KOPT-K1 (cell line): ENCODE results near the gene OR2B2.
A peak's percentile ranks its signal among the peaks of the same experiment; 100 is the strongest.

Experiments used
- H3K27ac ChIP-seq: fragments of 200-600 bp; sonication (generic); 2 replicates; pipeline ENCODE4 v1.5.1; 2016; ENCODE audit warnings: antibody characterized with exemption, mild to moderate bottlenecking, low read depth, low read length; ENCODE audit not compliant: poor library complexity, severe bottlenecking
- H3K36me3 ChIP-seq: fragments of 200-600 bp; sonication (generic); 2 replicates; pipeline ENCODE4 v1.5.1; 2017; ENCODE audit warnings: antibody characterized with exemption, mild to moderate bottlenecking, low read length, moderate library complexity; ENCODE audit not compliant: insufficient read depth
- H3K9me3 ChIP-seq: fragments of 200-600 bp; sonication (generic); 2 replicates; pipeline ENCODE4 v1.5.1; 2017; ENCODE audit warnings: antibody characterized with exemption, low read length, mild to moderate bottlenecking; ENCODE audit not compliant: insufficient read depth, poor library complexity, severe bottlenecking

The OR2B2 gene

DNA sequence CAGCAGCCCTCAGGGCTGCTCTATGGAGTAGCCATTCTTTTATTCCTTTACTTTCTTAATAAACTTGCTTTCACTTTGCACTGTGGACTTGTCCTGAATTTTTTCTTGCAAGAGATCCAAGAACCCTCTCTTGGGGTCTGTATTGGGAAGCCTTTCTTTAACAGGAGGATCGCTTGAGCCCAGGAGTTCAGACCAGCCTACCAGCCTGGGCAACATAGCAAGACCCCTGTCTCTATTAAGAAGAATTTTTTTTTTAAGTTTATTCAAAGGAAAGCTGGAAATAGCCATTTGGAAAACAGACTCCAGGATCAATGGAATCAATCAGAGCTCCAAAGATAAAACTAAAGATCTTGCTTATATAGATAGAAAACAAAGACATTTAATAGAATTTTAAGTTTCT lies 29.1 kb downstream of the OR2B2 start:
- no peaks in the 10 kb centered on the region for H3K36me3 ChIP-seq
- peak overlapping the region; percentile 52 for H3K27ac ChIP-seq
- H3K9me3 ChIP-seq = no peaks in the 10 kb centered on the region

DNA sequence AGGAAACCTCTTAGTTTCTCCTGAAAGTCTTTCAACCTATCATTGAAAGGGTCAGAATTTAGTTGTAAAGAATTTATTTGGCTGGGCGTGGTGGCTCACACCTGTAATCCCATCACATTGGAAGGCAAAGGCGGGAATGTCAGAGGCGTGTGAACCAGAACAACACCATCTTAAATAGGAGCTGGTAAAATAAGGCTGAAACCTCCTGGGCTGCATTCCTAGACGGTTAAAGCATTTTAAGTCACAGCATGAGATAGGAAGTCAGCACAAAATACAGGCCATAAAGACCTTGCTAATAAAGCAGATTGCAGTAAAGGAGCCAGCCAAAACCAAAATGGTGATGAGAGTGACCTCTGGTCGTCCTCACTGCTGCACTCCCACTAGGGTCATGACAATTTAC lies 29.6 kb downstream of the OR2B2 start:
- Histone ChIP-seq H3K9me3 (no peaks in the 10 kb centered on the region), H3K27ac (peak overlapping the region; percentile 52), H3K36me3 (no peaks in the 10 kb centered on the region)

DNA sequence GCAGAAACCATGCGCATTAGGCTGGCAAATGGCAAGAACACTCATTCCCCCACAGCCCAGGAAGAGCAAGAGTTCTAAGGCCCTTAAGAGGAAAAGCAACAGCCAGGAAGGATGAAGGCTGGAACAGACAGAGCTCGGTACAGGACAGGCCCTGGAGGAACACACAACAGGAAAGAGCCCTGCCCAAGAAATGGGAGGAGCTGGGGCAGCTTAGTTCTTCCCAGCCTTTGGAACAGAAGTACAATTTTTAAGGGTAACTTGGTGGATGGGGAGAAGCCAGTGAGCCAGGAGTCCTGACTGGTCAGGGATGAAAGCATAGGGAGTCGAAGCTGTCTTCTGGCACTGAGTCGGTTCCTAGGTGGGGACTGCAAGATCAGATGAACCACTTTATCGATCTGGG lies 32.4 kb downstream of the OR2B2 start:
- Histone ChIP-seq H3K36me3 (no peaks in the 10 kb centered on the region), H3K9me3 (no peaks in the 10 kb centered on the region), H3K27ac (peak overlapping the region; percentile 78)

DNA sequence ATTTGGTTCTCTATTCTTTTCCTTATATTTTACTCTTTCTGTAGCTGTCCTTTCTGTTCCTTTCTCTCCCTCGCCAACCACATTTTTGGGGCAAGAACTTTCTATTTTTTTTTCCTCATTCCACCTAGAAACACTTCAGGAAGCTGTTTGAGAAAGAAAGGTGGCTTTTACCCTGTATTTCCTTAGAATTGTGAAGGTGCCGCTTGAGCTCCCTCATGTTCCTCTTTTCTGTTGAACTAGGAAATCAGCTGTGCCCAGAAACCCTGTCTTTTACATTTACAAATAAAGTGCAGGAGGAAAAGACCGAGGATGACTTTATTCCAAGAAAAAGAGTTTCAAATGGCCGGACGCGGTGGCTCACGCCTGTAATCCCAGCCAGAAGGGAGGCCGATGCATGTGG lies 38.2 kb downstream of the OR2B2 start:
- H3K36me3 ChIP-seq = no peaks in the 10 kb centered on the region
- H3K27ac ChIP-seq = peak overlapping the region; percentile 98
- no peaks in the 10 kb centered on the region for H3K9me3 ChIP-seq

DNA sequence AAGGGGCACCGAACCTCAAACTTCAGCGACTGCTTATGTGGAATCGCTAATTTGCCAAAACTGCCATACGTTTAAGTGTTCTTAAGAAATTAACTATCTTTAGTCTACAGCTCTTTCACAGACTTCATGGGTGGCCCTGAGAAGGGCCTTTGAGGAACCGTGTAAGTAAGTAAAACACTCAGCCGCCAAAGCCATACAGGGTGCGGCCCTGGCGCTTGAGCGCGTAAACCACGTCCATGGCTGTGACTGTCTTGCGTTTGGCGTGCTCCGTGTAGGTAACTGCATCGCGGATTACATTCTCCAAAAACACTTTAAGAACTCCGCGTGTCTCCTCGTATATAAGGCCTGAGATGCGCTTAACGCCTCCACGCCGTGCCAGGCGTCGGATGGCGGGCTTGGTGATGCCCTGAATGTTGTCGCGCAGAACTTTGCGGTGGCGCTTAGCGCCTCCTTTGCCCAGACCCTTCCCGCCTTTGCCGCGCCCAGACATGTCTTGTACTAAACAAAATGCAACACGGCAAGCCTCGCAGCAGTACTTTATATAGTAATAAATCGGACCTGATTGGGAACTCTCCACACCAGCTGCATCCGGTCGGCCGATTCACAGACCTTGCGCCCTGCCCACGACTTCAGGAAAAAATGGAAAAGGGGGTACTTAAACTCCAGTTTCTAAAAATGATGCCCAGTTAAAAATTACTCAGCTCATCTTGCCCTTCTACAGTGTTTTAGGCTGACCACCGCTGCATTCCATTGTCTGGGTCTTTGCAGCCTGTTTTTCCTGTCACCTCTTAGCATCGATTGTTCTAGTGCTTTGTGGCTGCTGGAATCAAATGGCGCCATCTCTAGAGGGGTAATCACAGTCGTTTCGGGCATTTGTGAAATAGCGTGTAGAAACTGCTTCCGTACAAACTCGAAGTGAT lies 38.9 kb downstream of the OR2B2 start:
- Histone ChIP-seq H3K36me3 (no peaks in the 10 kb centered on the region), H3K9me3 (no peaks in the 10 kb centered on the region), H3K27ac (peak overlapping the region; percentile 98)

DNA sequence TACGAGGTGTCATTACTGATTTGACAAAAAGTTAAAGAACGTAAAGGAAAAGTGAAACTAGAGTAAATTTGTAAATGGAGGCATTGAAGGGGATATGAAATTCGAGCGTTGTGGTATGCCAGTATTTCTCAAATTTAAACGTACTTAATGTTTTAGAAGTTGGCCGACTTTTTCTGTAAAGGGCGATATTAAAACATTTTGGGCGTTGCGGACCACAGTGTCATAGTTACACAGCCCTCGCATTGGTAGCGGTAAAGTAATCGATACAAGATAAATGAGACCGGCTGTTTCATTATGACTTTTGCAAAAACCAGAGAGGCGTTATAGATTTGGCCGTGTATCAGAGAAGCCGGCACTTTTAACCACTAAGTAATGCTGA lies 39.6 kb downstream of the OR2B2 start:
- H3K36me3 ChIP-seq = no peaks in the 10 kb centered on the region
- peak overlapping the region; percentile 98 for H3K27ac ChIP-seq
- H3K9me3 ChIP-seq = no peaks in the 10 kb centered on the region

DNA sequence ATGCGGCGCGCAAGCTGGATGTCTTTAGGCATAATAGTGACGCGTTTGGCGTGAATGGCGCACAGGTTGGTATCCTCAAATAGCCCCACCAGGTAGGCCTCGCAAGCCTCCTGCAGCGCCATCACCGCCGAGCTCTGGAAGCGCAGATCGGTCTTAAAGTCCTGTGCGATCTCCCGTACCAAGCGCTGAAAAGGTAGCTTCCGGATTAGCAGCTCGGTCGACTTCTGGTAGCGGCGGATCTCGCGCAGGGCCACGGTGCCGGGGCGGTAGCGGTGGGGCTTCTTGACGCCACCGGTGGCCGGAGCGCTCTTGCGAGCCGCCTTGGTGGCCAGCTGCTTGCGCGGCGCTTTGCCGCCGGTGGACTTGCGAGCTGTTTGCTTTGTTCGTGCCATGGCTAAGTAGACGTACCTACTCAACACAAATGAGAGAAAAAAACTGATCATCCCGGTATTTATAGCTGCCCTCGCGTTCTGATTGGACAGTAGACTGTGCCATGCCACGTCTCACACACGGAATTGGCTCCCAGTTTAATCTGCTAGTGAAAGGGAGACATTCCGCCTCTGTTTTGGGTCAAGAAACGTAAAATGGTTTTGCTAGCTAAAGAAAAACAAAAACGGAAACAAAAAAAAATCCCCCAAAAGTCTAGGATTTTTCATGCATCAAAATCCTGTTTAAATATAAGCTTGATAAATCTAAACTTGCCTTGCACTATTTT lies 40.1 kb downstream of the OR2B2 start:
- Histone ChIP-seq H3K9me3 (no peaks in the 10 kb centered on the region), H3K27ac (peak overlapping the region; percentile 98), H3K36me3 (no peaks in the 10 kb centered on the region)

DNA sequence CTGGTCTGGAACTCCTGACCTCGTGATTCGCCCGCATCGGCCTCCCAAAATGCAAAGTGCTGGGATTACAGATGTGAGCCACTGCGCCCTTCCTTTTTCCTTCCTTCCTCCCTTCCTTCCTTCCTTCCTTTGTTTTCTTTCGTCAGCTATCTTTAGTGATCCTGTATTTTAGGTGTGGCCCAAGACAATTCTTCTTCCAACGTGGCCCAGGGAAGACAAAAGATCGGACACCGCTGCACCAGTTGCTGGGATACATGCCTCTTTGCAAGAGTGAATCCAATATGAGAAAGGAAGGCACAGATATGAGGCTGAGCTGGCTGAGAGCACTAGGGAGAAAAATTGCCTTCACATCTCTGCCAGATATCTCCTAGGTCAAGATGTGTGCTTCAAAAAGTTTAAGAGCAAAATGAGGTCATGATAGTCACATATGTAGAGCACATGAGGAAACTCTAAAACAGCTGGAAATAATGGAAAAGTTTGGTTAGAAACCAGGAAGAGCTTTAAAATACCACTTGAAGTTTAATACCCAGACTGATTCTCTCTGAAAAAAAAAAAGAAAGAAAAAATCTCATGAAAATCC lies 41.8 kb downstream of the OR2B2 start:
- Histone ChIP-seq H3K9me3 (no peaks in the 10 kb centered on the region), H3K27ac (peak overlapping the region; percentile 98), H3K36me3 (no peaks in the 10 kb centered on the region)

DNA sequence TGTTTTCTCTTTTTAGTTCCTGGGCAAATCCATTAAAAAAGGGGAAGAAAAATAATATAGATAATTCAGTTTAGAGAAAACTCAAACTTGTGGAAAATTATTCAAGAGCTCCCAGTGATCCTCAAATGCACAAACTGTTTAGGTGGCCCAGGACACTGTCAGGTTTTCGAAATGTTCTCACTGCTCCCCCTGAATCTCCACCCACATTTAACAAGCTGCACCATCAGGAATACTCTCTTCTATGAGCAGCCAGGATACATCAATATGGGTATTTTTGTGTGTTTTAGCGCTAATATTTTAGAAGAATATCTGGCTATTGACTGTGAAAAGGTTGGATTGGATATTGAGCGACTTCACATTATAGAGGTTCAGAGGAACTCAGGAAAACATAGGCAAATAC lies 43.9 kb downstream of the OR2B2 start:
- Histone ChIP-seq H3K27ac (peak overlapping the region; percentile 98), H3K9me3 (no peaks in the 10 kb centered on the region), H3K36me3 (no peaks in the 10 kb centered on the region)

DNA sequence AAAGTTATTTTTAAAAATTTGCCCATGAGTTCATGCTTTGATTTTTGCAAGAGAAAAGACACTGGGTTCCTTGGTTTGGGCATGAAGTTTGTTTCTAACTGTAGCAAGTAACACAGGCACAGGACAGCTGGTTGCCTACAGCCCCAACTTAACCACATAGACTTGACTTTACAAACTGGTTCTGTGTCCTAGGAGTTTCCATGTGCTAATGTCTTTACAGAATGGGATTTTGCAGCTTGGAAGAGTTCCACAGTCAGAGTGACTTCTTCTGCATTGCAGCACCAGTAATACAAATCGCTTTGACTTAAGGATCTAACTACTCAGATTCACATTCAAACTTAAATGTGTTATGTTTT lies 44.3 kb downstream of the OR2B2 start:
- peak overlapping the region; percentile 98 for H3K27ac ChIP-seq
- no peaks in the 10 kb centered on the region for H3K9me3 ChIP-seq

DNA sequence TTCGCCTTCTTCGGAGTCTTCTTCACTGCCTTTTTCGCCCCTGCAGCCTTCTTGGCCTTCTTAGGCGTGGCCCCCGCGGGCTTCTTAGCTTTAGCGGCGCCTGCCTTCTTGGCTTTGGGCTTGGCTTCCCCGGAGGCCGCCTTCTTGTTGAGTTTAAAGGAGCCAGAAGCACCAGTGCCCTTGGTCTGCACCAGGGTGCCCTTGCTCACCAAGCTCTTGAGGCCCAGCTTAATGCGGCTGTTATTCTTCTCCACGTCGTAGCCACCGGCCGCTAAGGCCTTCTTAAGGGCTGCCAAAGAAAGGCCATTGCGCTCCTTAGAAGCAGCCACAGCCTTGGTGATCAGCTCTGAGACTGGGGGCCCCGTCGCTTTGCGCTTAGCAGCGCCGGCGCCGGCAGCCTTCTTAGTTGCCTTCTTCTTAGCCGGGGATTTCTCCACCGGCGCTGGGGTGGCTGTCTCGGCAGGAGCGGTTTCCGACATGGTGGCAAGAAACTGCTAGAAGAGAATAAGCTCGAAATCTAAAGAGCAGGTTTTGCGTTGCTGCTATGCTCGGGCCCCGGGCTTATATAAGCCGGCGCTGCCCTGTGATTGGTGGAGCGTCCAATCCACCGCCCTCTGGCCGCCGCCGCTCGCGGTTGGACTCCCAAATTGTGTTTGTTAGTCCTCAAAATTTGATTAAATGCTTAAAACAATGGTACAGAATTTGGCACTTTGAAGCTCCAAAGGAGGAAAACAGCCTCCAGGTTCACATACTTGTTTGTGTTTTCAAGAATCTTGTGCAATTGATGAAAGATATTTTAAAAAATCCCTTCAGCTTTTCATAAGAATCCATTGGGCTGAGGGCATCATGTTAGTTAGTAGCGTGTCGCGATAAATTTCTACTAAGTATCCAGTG lies 44.9 kb downstream of the OR2B2 start:
- Histone ChIP-seq H3K9me3 (no peaks in the 10 kb centered on the region), H3K27ac (peak overlapping the region; percentile 98), H3K36me3 (no peaks in the 10 kb centered on the region)

More for the DNA sequence above, 44.3 kb downstream of the OR2B2 start:
- no peaks in the 10 kb centered on the region for H3K36me3 ChIP-seq

DNA sequence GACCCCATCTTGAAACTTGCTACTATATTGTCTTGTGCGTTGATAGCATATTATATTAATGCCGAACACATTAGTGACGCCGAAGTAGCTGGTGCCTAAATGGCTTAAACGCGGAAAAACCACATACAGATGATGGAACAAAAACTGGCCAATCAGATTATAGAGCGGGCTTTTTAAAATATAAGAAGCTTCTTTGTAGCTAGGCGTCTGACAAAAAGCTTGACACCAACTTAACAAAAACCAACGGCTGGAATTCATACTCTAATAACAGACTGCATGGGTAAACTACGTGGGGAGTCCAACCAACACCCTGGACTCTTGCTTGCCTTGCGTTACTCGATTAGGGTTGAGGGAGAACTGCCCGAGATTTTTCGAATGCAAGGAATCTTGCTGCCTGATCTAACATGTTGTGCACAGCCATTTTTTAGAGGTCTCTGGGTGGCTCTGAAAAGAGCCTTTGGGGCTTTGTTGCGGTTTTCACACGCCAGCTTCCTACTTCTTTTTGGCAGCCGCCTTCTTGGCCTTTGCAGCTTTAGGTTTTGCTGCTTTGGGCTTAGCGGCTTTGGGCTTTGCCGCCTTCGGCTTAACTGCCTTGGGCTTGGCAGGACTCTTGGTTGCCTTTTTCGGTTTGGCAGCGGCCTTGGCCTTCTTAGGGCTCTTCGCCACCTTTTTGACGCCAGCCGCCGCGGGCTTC lies 45.7 kb downstream of the OR2B2 start:
- H3K27ac ChIP-seq = peak overlapping the region; percentile 98
- no peaks in the 10 kb centered on the region for H3K9me3 ChIP-seq
- H3K36me3 ChIP-seq = no peaks in the 10 kb centered on the region

DNA sequence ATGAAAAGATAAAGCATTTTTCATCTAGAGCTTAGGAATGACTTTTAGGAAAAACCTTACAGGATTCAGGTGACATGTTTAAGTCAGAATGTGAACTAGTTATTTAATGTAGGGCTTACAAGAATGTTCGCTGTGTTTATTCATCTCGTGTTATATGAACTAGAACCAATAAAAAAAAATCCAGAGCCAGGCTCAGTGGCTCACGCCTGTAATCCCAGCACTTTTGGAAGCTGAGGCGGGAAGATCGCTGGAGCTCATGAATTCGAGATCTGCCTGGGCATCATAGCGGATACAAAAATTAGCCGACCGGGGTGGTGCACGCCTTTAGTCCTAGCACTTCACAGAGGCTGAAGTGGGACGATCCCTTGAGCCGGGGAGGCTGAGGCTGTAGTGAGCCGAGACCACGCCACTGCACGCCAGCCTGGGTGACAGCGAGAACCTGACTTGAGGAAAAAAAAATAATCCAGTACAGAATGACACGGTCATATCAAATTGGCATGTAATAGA lies 46.3 kb downstream of the OR2B2 start:
- peak overlapping the region; percentile 98 for H3K27ac ChIP-seq
- no peaks in the 10 kb centered on the region for H3K9me3 ChIP-seq
- no peaks in the 10 kb centered on the region for H3K36me3 ChIP-seq
